Caco-2 (cell line): Measurements from ENCODE around the gene SERTM1. TPM values are rescaled to one million over a fixed set of nuclear protein-coding genes. Genes with fewer than 3 reads are reported as not detected.

Experiments used
- BruUV-seq: library from RNA; stranded (reverse); fragments of 400-500 nt; replicated peaks from 2 replicates; lab custom pipeline; 2021; lab: Mats Ljungman, UMichigan
- CTCF ChIA-PET: fragments of 300-600 bp; sonication (Branson Sonifier 250); formaldehyde crosslinking; loops from one replicate; lab custom pipeline; 2022; ENCODE audit warnings: antibody characterized with exemption; lab: Charles Lee
- POLR2A ChIA-PET: fragments of 300-600 bp; sonication (Branson Sonifier 250); formaldehyde crosslinking; loops from one replicate; lab custom pipeline; 2022; ENCODE audit warnings: antibody characterized with exemption; lab: Charles Lee
- DNase-seq, 2 experiments: peaks; one replicate each; pipeline versions ENCODE4 v3.0.0 to v3.0.0-alpha.2; 2020 to 2022
- H3K27me3 ChIP-seq: replicated peaks from 2 replicates; pipeline ENCODE4 v1.6.0; 2011; ENCODE audit warnings: low read length; ENCODE audit not compliant: control insufficient read depth, insufficient read depth
- H3K36me3 ChIP-seq: 2 replicates; pipeline ENCODE4 v1.5.1; 2011; ENCODE audit warnings: low read length; ENCODE audit not compliant: control insufficient read depth, insufficient read depth
- H3K4me1 ChIP-seq: fragments of 250-450 bp; sonication (Bioruptor Pico); 2 replicates; pipeline ENCODE4 v1.5.1; 2020; ENCODE audit warnings: mild to moderate bottlenecking
- H3K4me3 ChIP-seq: 2 replicates; pipeline ENCODE4 v1.5.1; 2011; ENCODE audit warnings: low read depth, mild to moderate bottlenecking, control low read depth, low read length
- H3K9me3 ChIP-seq: fragments of 250-450 bp; sonication (Bioruptor Pico); 2 replicates; pipeline ENCODE4 v1.5.1; 2020; ENCODE audit warnings: mild to moderate bottlenecking, moderate library complexity
- H3K27ac Mint-ChIP-seq: one replicate; pipeline ENCODE4 v1.8.0; 2022; ENCODE audit warnings: mixed read lengths; ENCODE audit not compliant: unreplicated experiment
- H3K27me3 Mint-ChIP-seq: one replicate; pipeline ENCODE4 v1.8.0; 2022; ENCODE audit warnings: mixed read lengths; ENCODE audit not compliant: insufficient read depth, unreplicated experiment
- H3K36me3 Mint-ChIP-seq: one replicate; pipeline ENCODE4 v1.8.0; 2022; ENCODE audit warnings: mild to moderate bottlenecking, mixed read lengths; ENCODE audit not compliant: insufficient read depth, unreplicated experiment
- H3K4me1 Mint-ChIP-seq: one replicate; pipeline ENCODE4 v1.8.0; 2022; ENCODE audit warnings: low read depth, mixed read lengths; ENCODE audit not compliant: unreplicated experiment
- H3K4me3 Mint-ChIP-seq: one replicate; pipeline ENCODE4 v1.8.0; 2022; ENCODE audit warnings: mild to moderate bottlenecking, moderate library complexity, mixed read lengths; ENCODE audit not compliant: unreplicated experiment
- H3K9me3 Mint-ChIP-seq: one replicate; pipeline ENCODE4 v1.8.0; 2022; ENCODE audit warnings: mixed read lengths; ENCODE audit not compliant: unreplicated experiment
- intact Hi-C: fragments of 100-400 bp; cut with micrococcal nuclease; formaldehyde crosslinking; loops from one replicate; pipeline ENCODE4 v1.10.0; 2022; ENCODE audit not compliant: unreplicated experiment
- total RNA-seq: library from RNA; stranded (reverse); gene quantifications from 2 replicates; pipeline ENCODE4 v1.2.3, GENCODE V29; 2022
- TF ChIP-seq, protein P1 (sequence below), 2 experiments: fragments of 200-600 bp in 1 of 2; IDR thresholded peaks; 1 replicate in 1 of 2; 2 replicates in 1 of 2; pipeline versions ENCODE4 v1.5.1 to v1.8.0; 2011 to 2022; ENCODE audit warnings: antibody characterized with exemption in 1 of 2, control low read depth in 1 of 2, inconsistent platforms in 1 of 2, low read depth in 1 of 2, low read length in 1 of 2, mild to moderate bottlenecking in 1 of 2, moderate library complexity in 1 of 2; ENCODE audit not compliant: insufficient read depth in 1 of 2, severe bottlenecking in 1 of 2, unreplicated experiment in 1 of 2

SERTM1 gene
- total RNA-seq, 1 experiment from 2014 or later, result not detected

GRCh38 chr13:36680913-36681312 lies 7.1 kb downstream of the SERTM1 start:
- TF ChIP-seq, protein P1, sequence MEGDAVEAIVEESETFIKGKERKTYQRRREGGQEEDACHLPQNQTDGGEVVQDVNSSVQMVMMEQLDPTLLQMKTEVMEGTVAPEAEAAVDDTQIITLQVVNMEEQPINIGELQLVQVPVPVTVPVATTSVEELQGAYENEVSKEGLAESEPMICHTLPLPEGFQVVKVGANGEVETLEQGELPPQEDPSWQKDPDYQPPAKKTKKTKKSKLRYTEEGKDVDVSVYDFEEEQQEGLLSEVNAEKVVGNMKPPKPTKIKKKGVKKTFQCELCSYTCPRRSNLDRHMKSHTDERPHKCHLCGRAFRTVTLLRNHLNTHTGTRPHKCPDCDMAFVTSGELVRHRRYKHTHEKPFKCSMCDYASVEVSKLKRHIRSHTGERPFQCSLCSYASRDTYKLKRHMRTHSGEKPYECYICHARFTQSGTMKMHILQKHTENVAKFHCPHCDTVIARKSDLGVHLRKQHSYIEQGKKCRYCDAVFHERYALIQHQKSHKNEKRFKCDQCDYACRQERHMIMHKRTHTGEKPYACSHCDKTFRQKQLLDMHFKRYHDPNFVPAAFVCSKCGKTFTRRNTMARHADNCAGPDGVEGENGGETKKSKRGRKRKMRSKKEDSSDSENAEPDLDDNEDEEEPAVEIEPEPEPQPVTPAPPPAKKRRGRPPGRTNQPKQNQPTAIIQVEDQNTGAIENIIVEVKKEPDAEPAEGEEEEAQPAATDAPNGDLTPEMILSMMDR (IDR thresholded peaks at IDR 0.05; ENCODE audit: insufficient read depth in 1 of 2, low read depth in 1 of 2, low read length in 1 of 2, severe bottlenecking in 1 of 2, unreplicated experiment in 1 of 2), result no peak
- Histone ChIP-seq H3K27me3 (no peaks in the 10 kb centered on the region), H3K4me3 (no peak overlapping the region), H3K4me1 (no peaks in the 10 kb centered on the region), H3K36me3 (no peaks in the 10 kb centered on the region), H3K9me3 (no peaks in the 10 kb centered on the region)
- no peak for DNase-seq
- BruUV-seq, result no TSS peak
- ChIA-PET POLR2A (no interaction called here), CTCF (no interaction called here)
- Mint-ChIP-seq H3K36me3 (no peaks in the 10 kb centered on the region), H3K9me3 (no peaks in the 10 kb centered on the region), H3K4me1 (peaks cover 14% of the 10 kb centered on the region), H3K27ac (no peak overlapping the region), H3K4me3 (no peak overlapping the region), H3K27me3 (peaks cover 12% of the 10 kb centered on the region)
- intact Hi-C loops, result no loop called here

GRCh38 chr13:36681894-36682624 lies 8.2 kb downstream of the SERTM1 start:
- intact Hi-C loops, result no loop called here
- no peaks in the 10 kb centered on the region for H3K4me1 ChIP-seq
- Mint-ChIP-seq H3K9me3 (no peaks in the 10 kb centered on the region), H3K4me1 (peaks cover 14% of the 10 kb centered on the region), H3K27me3 (peaks cover 10% of the 10 kb centered on the region), H3K36me3 (no peaks in the 10 kb centered on the region), H3K27ac (no peak overlapping the region), H3K4me3 (no peak overlapping the region)
- ChIA-PET CTCF (no interaction called here), POLR2A (no interaction called here)
- H3K4me3 ChIP-seq, result no peak overlapping the region
- H3K27me3 ChIP-seq, result no peaks in the 10 kb centered on the region
- no peak for DNase-seq
- no peaks in the 10 kb centered on the region for H3K9me3 ChIP-seq
- no TSS peak for BruUV-seq
- TF ChIP-seq, protein P1 (IDR thresholded peaks at IDR 0.05; ENCODE audit: insufficient read depth in 1 of 2, low read depth in 1 of 2, low read length in 1 of 2, severe bottlenecking in 1 of 2, unreplicated experiment in 1 of 2), result no peak
- no peaks in the 10 kb centered on the region for H3K36me3 ChIP-seq

- DNase-seq, result no peak
- intact Hi-C loops, result no loop called here
- Mint-ChIP-seq H3K9me3 (no peaks in the 10 kb centered on the region), H3K36me3 (no peaks in the 10 kb centered on the region), H3K4me1 (peaks cover 14% of the 10 kb centered on the region), H3K4me3 (no peak overlapping the region), H3K27ac (no peak overlapping the region), H3K27me3 (peaks cover 10% of the 10 kb centered on the region)
- POLR2A ChIA-PET, result no interaction called here
- Histone ChIP-seq H3K4me1 (no peaks in the 10 kb centered on the region), H3K27me3 (no peaks in the 10 kb centered on the region), H3K9me3 (no peaks in the 10 kb centered on the region), H3K36me3 (no peaks in the 10 kb centered on the region), H3K4me3 (no peak overlapping the region)
- BruUV-seq, result no TSS peak
- CTCF ChIA-PET, result interaction anchor here (0.7 kb wide), 1 partner anchor 52 kb away, joined by 5 read pairs; no protein-coding TSS in a partner anchor
- TF ChIP-seq, protein P1 (IDR thresholded peaks at IDR 0.05; ENCODE audit: insufficient read depth in 1 of 2, low read depth in 1 of 2, low read length in 1 of 2, severe bottlenecking in 1 of 2, unreplicated experiment in 1 of 2), result no peak
These were observed 9.9 kb downstream of the SERTM1 start for GRCh38 chr13:36683701-36684100.
